ENCODE results near the gene PERM1. TPM values are rescaled to one million over a fixed set of nuclear protein-coding genes. Genes with fewer than 3 reads are reported as not detected.

PERM1 gene
- total and polyA plus RNA-seq, 2 of the 8 experiments (the other 6 are each of a cell fraction or from before 2014, with no cell fraction given) = not detected

DNA sequence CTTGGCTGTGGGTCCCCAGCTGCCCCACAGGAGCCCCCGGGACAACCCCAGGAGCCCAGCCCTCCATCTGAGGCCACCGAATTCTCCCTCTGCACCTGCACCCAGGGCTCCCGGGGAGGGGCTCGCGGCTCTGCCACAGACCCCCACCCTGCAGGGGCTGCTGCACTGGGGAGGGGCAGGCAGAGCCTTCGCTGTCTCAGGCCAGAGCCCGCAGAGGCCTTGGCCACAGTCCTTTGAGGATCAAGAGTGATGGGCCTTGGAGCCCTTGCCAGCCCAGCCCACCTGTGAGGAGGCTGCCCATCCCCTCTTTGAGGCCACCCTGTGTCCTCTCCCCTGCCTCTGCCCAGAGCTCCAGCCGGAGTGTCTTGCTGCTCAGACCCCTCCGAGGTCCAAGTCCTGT is 6.5 kb downstream of the PERM1 start (continued):
- no peak for TF ChIP-seq SIN3A (conservative IDR thresholded peaks at IDR 0.05 in 1 of 2, IDR thresholded peaks at IDR 0.05 in 1 of 2; ENCODE audit: low read depth in 1 of 2, low read length in 2 of 2)
- TF ChIP-seq HDAC6 (IDR thresholded peaks at IDR 0.05; ENCODE audit: low read depth, low read length) = no peak
- TF ChIP-seq GABPA (IDR thresholded peaks at IDR 0.05; ENCODE audit: borderline replicate concordance, insufficient read depth, low read length) = no peak
- TF ChIP-seq PHF8 (conservative IDR thresholded peaks at IDR 0.05; ENCODE audit: low read depth, low read length) = no peak
- TF ChIP-seq KDM4A (IDR thresholded peaks at IDR 0.05; ENCODE audit: low read depth, low read length, severe bottlenecking) = no peak
- no peak for TF ChIP-seq EP300 (IDR thresholded peaks at IDR 0.05; ENCODE audit: borderline replicate concordance in 1 of 2, low read depth in 2 of 2, low read length in 2 of 2)
- no peak for TF ChIP-seq KDM1A (IDR thresholded peaks at IDR 0.05; ENCODE audit: borderline replicate concordance, low read length)
